ENCODE measurements around the gene FHAD1.
A peak's percentile ranks its signal among the peaks of the same experiment; 100 is the strongest.

The FHAD1 gene

GRCh38 chr1:15330028-15330427, 83.0 kb downstream of the FHAD1 start:
- no peak for DNase-seq

GRCh38 chr1:15331180-15331579, 84.2 kb downstream of the FHAD1 start:
- no peak for DNase-seq

GRCh38 chr1:15331734-15332133, 84.7 kb downstream of the FHAD1 start:
- DNase-seq, result no peak

GRCh38 chr1:15332525-15332924, 85.5 kb downstream of the FHAD1 start:
- no peak for DNase-seq

- no peak for DNase-seq
These were observed 86.1 kb downstream of the FHAD1 start for GRCh38 chr1:15332952-15333715.

GRCh38 chr1:15334995-15335394, 88.0 kb downstream of the FHAD1 start:
- no peak for DNase-seq

GRCh38 chr1:15336866-15337265, 89.8 kb downstream of the FHAD1 start:
- DNase-seq, result no peak

- no peak for DNase-seq
These were observed 90.8 kb downstream of the FHAD1 start for GRCh38 chr1:15337656-15338402.

- no peak for DNase-seq
These were observed 92.5 kb downstream of the FHAD1 start for GRCh38 chr1:15339570-15339969.

- DNase-seq, result no peak
These were observed 94.2 kb downstream of the FHAD1 start for GRCh38 chr1:15341228-15341627.

- peak; percentile 76 for DNase-seq
These were observed 94.8 kb downstream of the FHAD1 start for GRCh38 chr1:15341634-15342407.

GRCh38 chr1:15342408-15342967, 95.5 kb downstream of the FHAD1 start:
- no peak for DNase-seq

- no peak for DNase-seq
These were observed 96.1 kb downstream of the FHAD1 start for GRCh38 chr1:15343099-15343498.

- no peak for DNase-seq
These were observed 96.7 kb downstream of the FHAD1 start for GRCh38 chr1:15343729-15344128.

- DNase-seq, result no peak
These were observed 97.4 kb downstream of the FHAD1 start for GRCh38 chr1:15344380-15344779.

GRCh38 chr1:15344800-15345704, 98.0 kb downstream of the FHAD1 start:
- DNase-seq, result no peak

GRCh38 chr1:15345705-15346345, 98.8 kb downstream of the FHAD1 start:
- peak; percentile 85 for DNase-seq

- DNase-seq, result no peak
These were observed 99.5 kb downstream of the FHAD1 start for GRCh38 chr1:15346346-15347030.

- no peak for DNase-seq
These were observed 100.2 kb downstream of the FHAD1 start for GRCh38 chr1:15347182-15347581.

GRCh38 chr1:15348648-15349047, 101.6 kb downstream of the FHAD1 start:
- no peak for DNase-seq

GRCh38 chr1:15349133-15349532, 102.1 kb downstream of the FHAD1 start:
- DNase-seq, result no peak
